ENCODE measurements around the gene DVL3. TPM values are rescaled to one million over a fixed set of nuclear protein-coding genes. Genes with fewer than 3 reads are reported as not detected.

DVL3 gene
- total and polyA plus RNA-seq, 2 experiments from 2014 or later = 25.6 to 55.5 TPM

DNA sequence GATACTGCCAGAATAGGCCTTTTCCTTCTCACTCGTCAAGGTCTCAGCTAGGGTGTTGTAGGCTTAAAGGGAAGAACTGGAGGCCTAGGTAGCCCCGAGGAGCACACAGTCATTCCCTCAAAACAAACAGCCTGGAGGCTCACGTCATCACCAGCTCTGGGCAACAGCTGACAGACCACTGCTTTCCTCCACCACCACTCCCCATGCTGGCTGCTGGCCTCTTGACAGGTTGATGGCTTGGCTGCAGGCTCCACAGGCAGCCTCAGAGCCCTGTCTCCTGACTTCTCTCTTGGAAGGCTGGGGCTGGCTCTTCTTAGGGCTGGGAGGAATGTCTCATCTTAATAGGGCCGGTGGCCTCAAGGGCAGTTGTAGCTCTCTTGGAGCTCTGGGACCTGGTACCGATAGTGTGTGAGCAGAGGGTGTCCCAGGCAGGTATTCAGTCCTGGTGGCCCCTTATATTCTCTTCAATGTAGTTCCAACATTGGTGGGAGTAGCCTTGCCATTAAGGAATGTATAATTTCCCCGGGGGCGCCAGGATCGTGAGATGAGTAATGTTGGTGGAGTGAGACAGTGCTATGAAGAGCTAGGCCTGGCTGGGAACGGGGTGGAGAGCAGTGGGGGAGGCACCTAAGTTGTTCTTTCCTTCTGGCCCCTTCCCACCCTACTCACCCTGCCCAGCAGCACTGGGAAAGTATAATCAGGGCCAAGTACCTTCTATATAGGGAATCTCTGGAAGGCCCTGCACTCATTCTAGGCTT, 13.4 kb downstream of the DVL3 start:
- no peak for ATAC-seq
- H3K27me3 Mint-ChIP-seq (ENCODE audit: insufficient read depth, low read depth, poor library complexity) = peaks cover 10% of the 10 kb centered on the region
- Histone ChIP-seq H3K4me3 (no peak overlapping the region), H4K20me1 (replicated peaks; ENCODE audit: insufficient read depth) (peaks cover 7% of the 10 kb centered on the region), H3K4me1 (ENCODE audit: insufficient read depth) (no peaks in the 10 kb centered on the region), H3K9me2 (ENCODE audit: insufficient read depth) (no peaks in the 10 kb centered on the region), H3K27ac (ENCODE audit: low read depth) (no peak overlapping the region; the same call in 1 of the 2 replicates), H3K27me3 (ENCODE audit: insufficient read depth) (no peaks in the 10 kb centered on the region), H3K79me2 (replicated peaks; ENCODE audit: insufficient read depth) (no peaks in the 10 kb centered on the region), H3K36me3 (ENCODE audit: insufficient read depth) (0 out of 2 replicates have a peak, but pooled peaks cover 8% of the 10 kb centered on the region), H2AFZ (no peak overlapping the region), H3F3A (replicated peaks; ENCODE audit: low read depth) (no peaks in the 10 kb centered on the region), H3K4me2 (no peak overlapping the region)
- no peak overlapping the region for H3K27ac Mint-ChIP-seq
- H3K36me3 Mint-ChIP-seq (ENCODE audit: low read depth) = peaks cover 64% of the 10 kb centered on the region
- TF ChIP-seq, protein P1, sequence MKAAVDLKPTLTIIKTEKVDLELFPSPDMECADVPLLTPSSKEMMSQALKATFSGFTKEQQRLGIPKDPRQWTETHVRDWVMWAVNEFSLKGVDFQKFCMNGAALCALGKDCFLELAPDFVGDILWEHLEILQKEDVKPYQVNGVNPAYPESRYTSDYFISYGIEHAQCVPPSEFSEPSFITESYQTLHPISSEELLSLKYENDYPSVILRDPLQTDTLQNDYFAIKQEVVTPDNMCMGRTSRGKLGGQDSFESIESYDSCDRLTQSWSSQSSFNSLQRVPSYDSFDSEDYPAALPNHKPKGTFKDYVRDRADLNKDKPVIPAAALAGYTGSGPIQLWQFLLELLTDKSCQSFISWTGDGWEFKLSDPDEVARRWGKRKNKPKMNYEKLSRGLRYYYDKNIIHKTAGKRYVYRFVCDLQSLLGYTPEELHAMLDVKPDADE (IDR thresholded peaks at IDR 0.05) = no peak
- TF ChIP-seq ZNF114 (CRISPR knock-in tag; IDR thresholded peaks at IDR 0.05) (no peak), ZNF331 (CRISPR knock-in tag; IDR thresholded peaks at IDR 0.05; ENCODE audit: low read depth) (no peak), NANOG (IDR thresholded peaks at IDR 0.05; ENCODE audit: borderline replicate concordance) (no peak), STAT1 (IDR thresholded peaks at IDR 0.05; ENCODE audit: unreplicated experiment) (no peak), EZH2 (IDR thresholded peaks at IDR 0.05; ENCODE audit: low read depth, unreplicated experiment) (no peak)
- TF ChIP-seq, protein P2, sequence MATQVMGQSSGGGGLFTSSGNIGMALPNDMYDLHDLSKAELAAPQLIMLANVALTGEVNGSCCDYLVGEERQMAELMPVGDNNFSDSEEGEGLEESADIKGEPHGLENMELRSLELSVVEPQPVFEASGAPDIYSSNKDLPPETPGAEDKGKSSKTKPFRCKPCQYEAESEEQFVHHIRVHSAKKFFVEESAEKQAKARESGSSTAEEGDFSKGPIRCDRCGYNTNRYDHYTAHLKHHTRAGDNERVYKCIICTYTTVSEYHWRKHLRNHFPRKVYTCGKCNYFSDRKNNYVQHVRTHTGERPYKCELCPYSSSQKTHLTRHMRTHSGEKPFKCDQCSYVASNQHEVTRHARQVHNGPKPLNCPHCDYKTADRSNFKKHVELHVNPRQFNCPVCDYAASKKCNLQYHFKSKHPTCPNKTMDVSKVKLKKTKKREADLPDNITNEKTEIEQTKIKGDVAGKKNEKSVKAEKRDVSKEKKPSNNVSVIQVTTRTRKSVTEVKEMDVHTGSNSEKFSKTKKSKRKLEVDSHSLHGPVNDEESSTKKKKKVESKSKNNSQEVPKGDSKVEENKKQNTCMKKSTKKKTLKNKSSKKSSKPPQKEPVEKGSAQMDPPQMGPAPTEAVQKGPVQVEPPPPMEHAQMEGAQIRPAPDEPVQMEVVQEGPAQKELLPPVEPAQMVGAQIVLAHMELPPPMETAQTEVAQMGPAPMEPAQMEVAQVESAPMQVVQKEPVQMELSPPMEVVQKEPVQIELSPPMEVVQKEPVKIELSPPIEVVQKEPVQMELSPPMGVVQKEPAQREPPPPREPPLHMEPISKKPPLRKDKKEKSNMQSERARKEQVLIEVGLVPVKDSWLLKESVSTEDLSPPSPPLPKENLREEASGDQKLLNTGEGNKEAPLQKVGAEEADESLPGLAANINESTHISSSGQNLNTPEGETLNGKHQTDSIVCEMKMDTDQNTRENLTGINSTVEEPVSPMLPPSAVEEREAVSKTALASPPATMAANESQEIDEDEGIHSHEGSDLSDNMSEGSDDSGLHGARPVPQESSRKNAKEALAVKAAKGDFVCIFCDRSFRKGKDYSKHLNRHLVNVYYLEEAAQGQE (IDR thresholded peaks at IDR 0.05; ENCODE audit: unreplicated experiment) = no peak
- TF ChIP-seq, protein P3, sequence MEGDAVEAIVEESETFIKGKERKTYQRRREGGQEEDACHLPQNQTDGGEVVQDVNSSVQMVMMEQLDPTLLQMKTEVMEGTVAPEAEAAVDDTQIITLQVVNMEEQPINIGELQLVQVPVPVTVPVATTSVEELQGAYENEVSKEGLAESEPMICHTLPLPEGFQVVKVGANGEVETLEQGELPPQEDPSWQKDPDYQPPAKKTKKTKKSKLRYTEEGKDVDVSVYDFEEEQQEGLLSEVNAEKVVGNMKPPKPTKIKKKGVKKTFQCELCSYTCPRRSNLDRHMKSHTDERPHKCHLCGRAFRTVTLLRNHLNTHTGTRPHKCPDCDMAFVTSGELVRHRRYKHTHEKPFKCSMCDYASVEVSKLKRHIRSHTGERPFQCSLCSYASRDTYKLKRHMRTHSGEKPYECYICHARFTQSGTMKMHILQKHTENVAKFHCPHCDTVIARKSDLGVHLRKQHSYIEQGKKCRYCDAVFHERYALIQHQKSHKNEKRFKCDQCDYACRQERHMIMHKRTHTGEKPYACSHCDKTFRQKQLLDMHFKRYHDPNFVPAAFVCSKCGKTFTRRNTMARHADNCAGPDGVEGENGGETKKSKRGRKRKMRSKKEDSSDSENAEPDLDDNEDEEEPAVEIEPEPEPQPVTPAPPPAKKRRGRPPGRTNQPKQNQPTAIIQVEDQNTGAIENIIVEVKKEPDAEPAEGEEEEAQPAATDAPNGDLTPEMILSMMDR (conservative IDR thresholded peaks at IDR 0.05; ENCODE audit: low read depth in 2 of 2) = no peak
- H3K4me3 Mint-ChIP-seq = no peak overlapping the region
- H3K4me1 Mint-ChIP-seq = peaks cover 10% of the 10 kb centered on the region; the same call in 2 of the 3 replicates
- no peak for DNase-seq (ENCODE audit: low spot score)
- no peaks in the 10 kb centered on the region for H3K9me3 Mint-ChIP-seq
